ENCODE results near the gene HRC. TPM values are rescaled to one million over a fixed set of nuclear protein-coding genes. Genes with fewer than 3 reads are reported as not detected.

The HRC gene
- total RNA-seq, 1 donor from 2014 or later = 0.72 TPM

DNA sequence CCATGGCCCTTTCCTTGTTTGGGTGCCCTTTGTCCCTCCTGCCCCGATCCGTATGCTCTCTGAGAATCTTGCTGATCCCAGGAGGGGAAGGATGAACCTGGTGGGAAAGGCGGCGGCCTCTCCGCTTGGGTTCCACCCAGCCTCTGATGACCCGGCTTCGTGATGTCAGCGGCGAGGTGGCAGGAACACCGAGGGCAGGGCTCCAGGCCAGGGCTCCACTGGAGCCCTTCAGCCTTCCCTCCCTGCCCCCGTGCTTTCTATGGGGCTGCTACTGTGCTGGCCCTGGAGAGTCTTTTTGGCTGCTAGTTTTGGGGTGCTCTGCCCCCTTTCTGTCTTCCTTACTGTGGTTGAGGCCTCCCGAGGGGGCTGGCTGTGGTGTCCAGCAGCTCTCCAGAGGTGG lies 52.9 kb downstream of the HRC start:
- no peak for DNase-seq (ENCODE audit: low spot score)
- TF ChIP-seq, protein P1, sequence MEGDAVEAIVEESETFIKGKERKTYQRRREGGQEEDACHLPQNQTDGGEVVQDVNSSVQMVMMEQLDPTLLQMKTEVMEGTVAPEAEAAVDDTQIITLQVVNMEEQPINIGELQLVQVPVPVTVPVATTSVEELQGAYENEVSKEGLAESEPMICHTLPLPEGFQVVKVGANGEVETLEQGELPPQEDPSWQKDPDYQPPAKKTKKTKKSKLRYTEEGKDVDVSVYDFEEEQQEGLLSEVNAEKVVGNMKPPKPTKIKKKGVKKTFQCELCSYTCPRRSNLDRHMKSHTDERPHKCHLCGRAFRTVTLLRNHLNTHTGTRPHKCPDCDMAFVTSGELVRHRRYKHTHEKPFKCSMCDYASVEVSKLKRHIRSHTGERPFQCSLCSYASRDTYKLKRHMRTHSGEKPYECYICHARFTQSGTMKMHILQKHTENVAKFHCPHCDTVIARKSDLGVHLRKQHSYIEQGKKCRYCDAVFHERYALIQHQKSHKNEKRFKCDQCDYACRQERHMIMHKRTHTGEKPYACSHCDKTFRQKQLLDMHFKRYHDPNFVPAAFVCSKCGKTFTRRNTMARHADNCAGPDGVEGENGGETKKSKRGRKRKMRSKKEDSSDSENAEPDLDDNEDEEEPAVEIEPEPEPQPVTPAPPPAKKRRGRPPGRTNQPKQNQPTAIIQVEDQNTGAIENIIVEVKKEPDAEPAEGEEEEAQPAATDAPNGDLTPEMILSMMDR (IDR thresholded peaks at IDR 0.05; ENCODE audit: unreplicated experiment) = no peak
- Mint-ChIP-seq H3K27me3 (ENCODE audit: unreplicated experiment) (peaks cover 5% of the 10 kb centered on the region), H3K4me3 (ENCODE audit: unreplicated experiment) (no peak overlapping the region), H3K4me1 (ENCODE audit: unreplicated experiment) (peaks cover 7% of the 10 kb centered on the region), H3K36me3 (ENCODE audit: low read depth, unreplicated experiment) (peaks cover 38% of the 10 kb centered on the region), H3K27ac (ENCODE audit: unreplicated experiment) (no peak overlapping the region), H3K9me3 (ENCODE audit: unreplicated experiment) (no peaks in the 10 kb centered on the region)

Other genes with a start within 250 kb of the HRC start
- gene DHDH, start 221.7 kb downstream of the HRC start, total RNA-seq (ENCODE audit: unreplicated experiment) = 1.0 TPM
- 286 TPM for gene BAX, start 200.5 kb downstream of the HRC start, total RNA-seq (ENCODE audit: unreplicated experiment)
- 1,109 TPM for gene FTL, start 190.1 kb downstream of the HRC start, total RNA-seq (ENCODE audit: unreplicated experiment)
- gene GYS1, start 162.1 kb downstream of the HRC start, total RNA-seq (ENCODE audit: unreplicated experiment) = 45.7 TPM
- 80.6 TPM for gene RUVBL2, start 161.5 kb downstream of the HRC start, total RNA-seq (ENCODE audit: unreplicated experiment)
- 1.4 TPM for gene LHB, start 138.3 kb downstream of the HRC start, total RNA-seq (ENCODE audit: unreplicated experiment)
- gene CGB3, start 131.1 kb downstream of the HRC start, total RNA-seq (ENCODE audit: unreplicated experiment) = not detected
- gene CGB2, start 123.5 kb downstream of the HRC start, total RNA-seq (ENCODE audit: unreplicated experiment) = not detected
- not detected for gene CGB1, start 118.5 kb downstream of the HRC start, total RNA-seq (ENCODE audit: unreplicated experiment)
- gene CGB5, start 111.5 kb downstream of the HRC start, total RNA-seq (ENCODE audit: unreplicated experiment) = not detected
- not detected for gene CGB8, start 106.3 kb downstream of the HRC start, total RNA-seq (ENCODE audit: unreplicated experiment)
- gene CGB7, start 97.6 kb downstream of the HRC start, total RNA-seq (ENCODE audit: unreplicated experiment) = not detected
- not detected for gene NTF4, start 90.6 kb downstream of the HRC start, total RNA-seq (ENCODE audit: unreplicated experiment)
- gene KCNA7, start 82.7 kb downstream of the HRC start, total RNA-seq (ENCODE audit: unreplicated experiment) = not detected
- 203 TPM for gene SNRNP70, start 69.9 kb downstream of the HRC start, total RNA-seq (ENCODE audit: unreplicated experiment)
- gene LIN7B, start 41.0 kb downstream of the HRC start, total RNA-seq (ENCODE audit: unreplicated experiment) = 5.8 TPM
- gene C19orf73, start 36.3 kb downstream of the HRC start, total RNA-seq (ENCODE audit: unreplicated experiment) = 0.51 TPM
- 19.7 TPM for gene PPFIA3, start 35.9 kb downstream of the HRC start, total RNA-seq (ENCODE audit: unreplicated experiment)
- 75.3 TPM for gene TRPM4, start 2.4 kb upstream of the HRC start, total RNA-seq (ENCODE audit: unreplicated experiment)
- 4.0 TPM for gene SLC6A16, start 169.8 kb upstream of the HRC start, total RNA-seq (ENCODE audit: unreplicated experiment)
- gene CD37, start 180.0 kb upstream of the HRC start, total RNA-seq (ENCODE audit: unreplicated experiment) = not detected
- gene TEAD2, start 207.0 kb upstream of the HRC start, total RNA-seq (ENCODE audit: unreplicated experiment) = 167 TPM
- 2.2 TPM for gene DKKL1, start 208.5 kb upstream of the HRC start, total RNA-seq (ENCODE audit: unreplicated experiment)
- gene KASH5, start 232.9 kb upstream of the HRC start, total RNA-seq (ENCODE audit: unreplicated experiment) = 0.26 TPM